Keratinocyte (primary cell): Measurements from ENCODE around the gene C1QBP. TPM values are rescaled to one million over a fixed set of nuclear protein-coding genes. Genes with fewer than 3 reads are reported as not detected.

ENCODE experiments used
- DNase-seq: peaks from one replicate; pipeline ENCODE4 v3.0.0-alpha.2; 2011; ENCODE audit warnings: low read depth, missing footprints, low spot score
- FAIRE-seq: peaks from 2 replicates; lab custom pipeline; 2011; peaks lifted over from hg19 to GRCh38; lab: Jason Lieb, UNC
- H2AFZ ChIP-seq: 2 replicates; pipeline ENCODE4 v1.6.0; 2012; ENCODE audit warnings: low read length, control low read depth, inconsistent platforms; ENCODE audit not compliant: control insufficient read depth
- H3K27ac ChIP-seq: 2 replicates; pipeline ENCODE4 v1.5.1; 2011; ENCODE audit warnings: low read length; ENCODE audit not compliant: control insufficient read depth, insufficient read depth
- H3K27me3 ChIP-seq: 3 replicates; pipeline ENCODE4 v1.6.0; 2011; ENCODE audit warnings: low read length; ENCODE audit not compliant: control insufficient read depth, insufficient read depth; ENCODE audit errors: extremely low read depth
- H3K36me3 ChIP-seq, 2 experiments: 2 replicates in 1 of 2; 3 replicates in 1 of 2; pipeline ENCODE4 v1.5.1; 2011; ENCODE audit warnings: low read length in 2 of 2, mild to moderate bottlenecking in 1 of 2; ENCODE audit not compliant: control insufficient read depth in 2 of 2, insufficient read depth in 2 of 2; ENCODE audit errors: extremely low read depth in 1 of 2
- H3K4me1 ChIP-seq: 3 replicates; pipeline ENCODE4 v1.5.1; 2011; ENCODE audit warnings: low read length; ENCODE audit not compliant: control insufficient read depth, insufficient read depth; ENCODE audit errors: extremely low read depth
- H3K4me2 ChIP-seq: 3 replicates; pipeline ENCODE4 v1.6.0; 2011; ENCODE audit warnings: low read depth, low read length; ENCODE audit not compliant: control insufficient read depth, insufficient read depth; ENCODE audit errors: extremely low read depth
- H3K4me3 ChIP-seq, 3 experiments: fragments of 200-600 bp in 1 of 3; sonication (generic) in 1 of 3; 2 replicates in 2 of 3; 3 replicates in 1 of 3; pipeline ENCODE4 v1.5.1; 2011 to 2016; ENCODE audit warnings: low read length in 3 of 3, mild to moderate bottlenecking in 3 of 3, control low read depth in 2 of 3, inconsistent platforms in 1 of 3, low read depth in 1 of 3, mixed read lengths in 1 of 3, mixed run types in 1 of 3, moderate library complexity in 1 of 3; ENCODE audit not compliant: control insufficient read depth in 2 of 3, insufficient read depth in 2 of 3; ENCODE audit errors: extremely low read depth in 1 of 3
- H3K79me2 ChIP-seq: 2 replicates; pipeline ENCODE4 v1.6.0; 2012; ENCODE audit warnings: low read length; ENCODE audit not compliant: control insufficient read depth, insufficient read depth
- H3K9ac ChIP-seq: 3 replicates; pipeline ENCODE4 v1.6.0; 2011; ENCODE audit warnings: low read length; ENCODE audit not compliant: control insufficient read depth, insufficient read depth; ENCODE audit errors: extremely low read depth
- H3K9me1 ChIP-seq: 3 replicates; pipeline ENCODE4 v1.6.0; 2011; ENCODE audit warnings: low read length; ENCODE audit not compliant: control insufficient read depth, insufficient read depth; ENCODE audit errors: extremely low read depth
- H3K9me3 ChIP-seq: 2 replicates; pipeline ENCODE4 v1.5.1; 2012; ENCODE audit warnings: low read depth, low read length; ENCODE audit not compliant: control insufficient read depth
- H4K20me1 ChIP-seq: 3 replicates; pipeline ENCODE4 v1.6.0; 2011; ENCODE audit warnings: low read length; ENCODE audit not compliant: control insufficient read depth, insufficient read depth; ENCODE audit errors: extremely low read depth
- CTCF ChIP-seq, 3 experiments: IDR thresholded peaks in 1 of 3; conservative IDR thresholded peaks in 1 of 3; optimal IDR thresholded peaks in 1 of 3; 2 replicates in 2 of 3; 3 replicates in 1 of 3; pipeline versions ENCODE3 to v1.5.1; 2011; ENCODE audit warnings: low read length in 3 of 3, mild to moderate bottlenecking in 3 of 3, moderate library complexity in 2 of 3, control low read depth in 1 of 3, inconsistent platforms in 1 of 3; ENCODE audit not compliant: insufficient read depth in 2 of 3; ENCODE audit errors: extremely low read depth in 1 of 3
- EZH2 ChIP-seq: IDR thresholded peaks from one replicate; pipeline ENCODE4 v1.6.1; 2012; ENCODE audit warnings: inconsistent platforms, mild to moderate bottlenecking, low read length, moderate library complexity
- dilution Hi-C: fragments of 300-500 bp; cut with MboI; formaldehyde crosslinking; loops from one replicate; pipeline ENCODE4 v1.7.0; 2020; ENCODE audit warnings: low sequenced_read_pairs; ENCODE audit not compliant: extremely low pct_ligation_motif_present
- polyA plus RNA-seq, 5 experiments: library from polyadenylated mRNA; depleted of rRNA in 3 of 5; stranded (reverse) in 3 of 5; stranded (forward) in 1 of 5; unstranded in 1 of 5; fragments of >200 nt; gene quantifications; 1 replicate in 1 of 5; 2 replicates in 3 of 5; 3 replicates in 1 of 5; pipeline versions ENCODE4 v1.2.1 to v1.2.3, GENCODE V29; 2011 to 2012; ENCODE audit warnings: missing spikeins in 2 of 5, low read depth in 1 of 5, low replicate concordance in 1 of 5

C1QBP gene
- polyA plus RNA-seq, 1 donor (not counting 4 experiments of a cell fraction or from before 2014, with no cell fraction given): 431 TPM

DNA sequence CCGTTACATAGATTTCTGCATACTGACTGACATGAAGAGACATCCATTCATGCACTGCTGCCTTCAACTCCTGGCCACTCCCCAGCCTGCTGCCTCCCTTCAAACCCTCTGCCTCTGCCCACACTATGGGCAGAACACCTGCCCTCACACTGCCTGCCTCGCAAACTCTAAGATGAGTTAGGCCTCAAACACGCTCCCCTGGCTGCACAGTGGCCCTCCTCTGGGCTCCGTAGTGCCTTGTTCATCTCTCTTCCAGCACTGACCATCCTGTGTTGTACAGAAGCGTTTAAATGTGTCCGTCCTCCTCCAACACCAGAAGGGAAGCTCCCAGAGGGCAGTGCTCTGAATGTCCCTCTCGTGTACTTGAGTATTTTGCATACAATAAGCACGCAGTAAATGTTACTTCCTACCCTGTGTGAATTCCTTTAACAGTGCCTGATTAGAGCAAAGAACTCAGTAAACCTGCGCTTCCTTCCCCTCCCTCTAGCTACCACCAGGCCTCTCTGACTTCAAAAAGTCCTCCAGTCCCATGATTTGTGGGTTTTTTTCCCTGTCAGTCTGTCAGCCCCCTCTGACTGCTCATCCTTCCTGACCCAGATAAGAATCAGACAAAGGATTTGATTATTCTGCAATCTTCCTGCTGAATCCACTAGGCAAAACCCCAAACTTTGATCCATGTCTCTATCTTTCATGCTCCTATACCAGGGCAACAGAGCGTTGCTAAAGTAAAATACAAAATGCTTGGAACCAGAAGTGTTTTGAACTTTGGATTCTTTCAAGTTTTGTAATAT, 26.0 kb upstream of the C1QBP start:
- no peak overlapping the region for H3K4me2 ChIP-seq
- no peaks in the 10 kb centered on the region for H3K9me3 ChIP-seq
- H3K79me2 ChIP-seq: peaks cover 67% of the 10 kb centered on the region
- no peaks in the 10 kb centered on the region for H3K27me3 ChIP-seq
- H3K4me3 ChIP-seq: no peak overlapping the region
- no peak overlapping the region for H2AFZ ChIP-seq
- peaks cover 2 to 9% of the 10 kb centered on the region in 2 experiments for H3K36me3 ChIP-seq
- TF ChIP-seq CTCF (optimal IDR thresholded peaks at IDR 0.05 in 1 of 3, IDR thresholded peaks at IDR 0.05 in 1 of 3, conservative IDR thresholded peaks at IDR 0.05 in 1 of 3; ENCODE audit: extremely low read depth in 1 of 3, insufficient read depth in 2 of 3, low read length in 3 of 3) (no peak), EZH2 (no peak)
- peaks cover 2% of the 10 kb centered on the region for H3K9me1 ChIP-seq
- FAIRE-seq: no peak
- H3K27ac ChIP-seq: no peak overlapping the region
- DNase-seq: no peak
- peaks cover 8% of the 10 kb centered on the region for H3K4me1 ChIP-seq
- no peaks in the 10 kb centered on the region for H4K20me1 ChIP-seq
- dilution Hi-C loops: no loop called here
- H3K9ac ChIP-seq: no peak overlapping the region

DNA sequence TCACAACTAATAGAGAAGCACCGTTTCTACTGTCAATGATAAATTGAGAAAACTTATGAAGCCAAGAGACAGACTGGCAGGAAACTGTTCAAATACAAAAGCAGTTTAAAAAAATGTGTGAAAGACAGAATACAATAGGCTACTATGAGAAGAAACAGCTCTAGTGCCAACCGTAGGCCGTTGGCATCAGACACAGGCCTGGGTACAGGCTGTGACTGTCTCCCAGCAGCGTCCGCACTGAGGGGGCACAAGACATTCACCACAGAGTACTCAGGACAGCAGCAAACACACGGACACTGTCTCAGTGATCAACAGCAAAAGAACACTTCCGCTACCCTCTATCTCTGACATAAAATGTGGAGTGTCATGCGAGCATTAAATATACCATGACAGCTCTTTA, 7.8 kb upstream of the C1QBP start:
- TF ChIP-seq CTCF (optimal IDR thresholded peaks at IDR 0.05 in 1 of 3, IDR thresholded peaks at IDR 0.05 in 1 of 3, conservative IDR thresholded peaks at IDR 0.05 in 1 of 3; ENCODE audit: extremely low read depth in 1 of 3, insufficient read depth in 2 of 3, low read length in 3 of 3) (no peak), EZH2 (no peak)
- H3K79me2 ChIP-seq: peaks cover 4% of the 10 kb centered on the region
- H3K27me3 ChIP-seq: no peaks in the 10 kb centered on the region
- no peak overlapping the region for H3K9ac ChIP-seq
- H4K20me1 ChIP-seq: no peaks in the 10 kb centered on the region
- DNase-seq (no peak), FAIRE-seq (no peak)
- no peak overlapping the region for H3K27ac ChIP-seq
- H3K4me1 ChIP-seq: no peaks in the 10 kb centered on the region
- no peaks in the 10 kb centered on the region for H3K9me1 ChIP-seq
- H3K4me3 ChIP-seq: no peak overlapping the region
- H3K4me2 ChIP-seq: no peak overlapping the region
- H3K9me3 ChIP-seq: no peaks in the 10 kb centered on the region
- dilution Hi-C loops: no loop called here
- H3K36me3 ChIP-seq: peaks cover 22 to 49% of the 10 kb centered on the region in 2 experiments
- H2AFZ ChIP-seq: no peak overlapping the region
